ENCODE data around the gene CARHSP1.

DNA sequence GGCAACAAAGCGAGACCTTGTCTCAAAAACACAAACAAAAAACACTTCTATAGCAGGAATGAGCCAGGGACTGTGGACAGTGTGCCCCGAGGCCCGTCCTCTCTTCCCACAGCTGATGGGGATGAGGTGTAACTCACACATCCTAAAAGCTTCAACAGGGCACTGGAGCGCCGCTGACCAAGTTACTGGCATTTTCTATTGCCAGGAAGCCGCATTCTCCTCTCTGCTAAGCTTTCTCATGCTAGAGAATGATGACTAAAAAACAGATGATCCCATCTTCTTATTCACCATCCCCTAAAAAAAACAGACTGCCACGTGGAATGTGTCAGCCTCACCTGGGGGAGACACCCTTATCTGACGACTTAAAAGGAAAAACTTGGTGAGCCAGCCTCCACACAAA lies 16.3 kb downstream of the CARHSP1 start:
- TF ChIP-seq CTCF (conservative IDR thresholded peaks at IDR 0.05; ENCODE audit: low read depth, low read length) (no peak), RAD21 (IDR thresholded peaks at IDR 0.05; ENCODE audit: low read length) (no peak), CHD1 (IDR thresholded peaks at IDR 0.05; ENCODE audit: low read depth, low read length) (no peak), RFX5 (IDR thresholded peaks at IDR 0.05; ENCODE audit: low read depth, low read length) (no peak), POLR2A (IDR thresholded peaks at IDR 0.05; ENCODE audit: low read depth, low read length) (no peak), NFE2L2 (IDR thresholded peaks at IDR 0.05; ENCODE audit: low read depth, low read length) (no peak), SMC3 (IDR thresholded peaks at IDR 0.05; ENCODE audit: low read depth, low read length) (no peak), CEBPB (IDR thresholded peaks at IDR 0.05; ENCODE audit: low read depth, low read length) (no peak), USF2 (IDR thresholded peaks at IDR 0.05; ENCODE audit: low read depth, low read length) (no peak), MXI1 (IDR thresholded peaks at IDR 0.05; ENCODE audit: borderline replicate concordance, low read depth, low read length) (no peak), RCOR1 (IDR thresholded peaks at IDR 0.05; ENCODE audit: insufficient replicate concordance, low read length) (no peak)
